Nephron (organoid): ENCODE data around the gene ADARB2.

Source experiments
- H3K27ac Mint-ChIP-seq, 3 experiments: 2 replicates each; pipeline ENCODE4 v1.8.0; 2020; ENCODE audit warnings: mixed read lengths in 3 of 3, mild to moderate bottlenecking in 2 of 3, moderate library complexity in 1 of 3
- H3K27me3 Mint-ChIP-seq: 2 replicates; pipeline ENCODE4 v1.8.0; 2021; ENCODE audit warnings: low read depth, mild to moderate bottlenecking, moderate library complexity, mixed read lengths
- H3K36me3 Mint-ChIP-seq: 2 replicates; pipeline ENCODE4 v1.8.0; 2020; ENCODE audit warnings: low read depth, mixed read lengths
- H3K4me1 Mint-ChIP-seq: 2 replicates; pipeline ENCODE4 v1.8.0; 2020; ENCODE audit warnings: mixed read lengths
- H3K4me3 Mint-ChIP-seq, 3 experiments: 2 replicates each; pipeline ENCODE4 v1.8.0; 2020; ENCODE audit warnings: mild to moderate bottlenecking in 3 of 3, mixed read lengths in 3 of 3, moderate library complexity in 2 of 3
- H3K9me3 Mint-ChIP-seq: 2 replicates; pipeline ENCODE4 v1.8.0; 2020; ENCODE audit warnings: mixed read lengths
- TF ChIP-seq, protein P1 (sequence below), 3 experiments: fragments of 200-600 bp; sonication (generic); IDR thresholded peaks; one replicate each; pipeline ENCODE4 v1.5.0; 2021; ENCODE audit warnings: antibody characterized with exemption in 3 of 3; ENCODE audit not compliant: unreplicated experiment in 3 of 3

The ADARB2 gene

DNA sequence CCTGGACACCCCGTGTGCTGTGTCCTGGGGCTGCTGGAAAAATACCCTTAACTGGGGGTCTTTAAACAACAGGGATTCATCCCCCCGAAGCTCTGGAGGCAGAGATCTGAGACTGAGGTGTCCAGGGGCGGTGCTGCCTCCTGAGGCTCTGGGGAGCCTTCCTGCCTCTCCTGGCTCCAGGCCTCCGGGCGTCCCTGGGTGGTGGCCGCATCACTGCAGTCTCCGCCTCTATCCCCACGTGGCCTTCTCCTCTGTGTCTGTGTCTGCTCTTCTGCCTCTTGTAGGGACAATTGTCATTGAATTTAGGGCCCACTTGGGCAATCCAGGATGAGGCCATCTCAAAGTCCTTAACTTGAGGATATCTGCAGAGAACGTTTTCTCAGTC lies 464.6 kb downstream of the ADARB2 start:
- H3K4me1 Mint-ChIP-seq = peaks cover 18% of the 10 kb centered on the region
- peaks cover 5% of the 10 kb centered on the region for H3K27me3 Mint-ChIP-seq
- no peak overlapping the region for H3K4me3 Mint-ChIP-seq
- TF ChIP-seq, protein P1, sequence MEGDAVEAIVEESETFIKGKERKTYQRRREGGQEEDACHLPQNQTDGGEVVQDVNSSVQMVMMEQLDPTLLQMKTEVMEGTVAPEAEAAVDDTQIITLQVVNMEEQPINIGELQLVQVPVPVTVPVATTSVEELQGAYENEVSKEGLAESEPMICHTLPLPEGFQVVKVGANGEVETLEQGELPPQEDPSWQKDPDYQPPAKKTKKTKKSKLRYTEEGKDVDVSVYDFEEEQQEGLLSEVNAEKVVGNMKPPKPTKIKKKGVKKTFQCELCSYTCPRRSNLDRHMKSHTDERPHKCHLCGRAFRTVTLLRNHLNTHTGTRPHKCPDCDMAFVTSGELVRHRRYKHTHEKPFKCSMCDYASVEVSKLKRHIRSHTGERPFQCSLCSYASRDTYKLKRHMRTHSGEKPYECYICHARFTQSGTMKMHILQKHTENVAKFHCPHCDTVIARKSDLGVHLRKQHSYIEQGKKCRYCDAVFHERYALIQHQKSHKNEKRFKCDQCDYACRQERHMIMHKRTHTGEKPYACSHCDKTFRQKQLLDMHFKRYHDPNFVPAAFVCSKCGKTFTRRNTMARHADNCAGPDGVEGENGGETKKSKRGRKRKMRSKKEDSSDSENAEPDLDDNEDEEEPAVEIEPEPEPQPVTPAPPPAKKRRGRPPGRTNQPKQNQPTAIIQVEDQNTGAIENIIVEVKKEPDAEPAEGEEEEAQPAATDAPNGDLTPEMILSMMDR (IDR thresholded peaks at IDR 0.05; ENCODE audit: unreplicated experiment in 3 of 3) = no peak
- H3K27ac Mint-ChIP-seq = no peak overlapping the region
- H3K9me3 Mint-ChIP-seq = peaks cover 7% of the 10 kb centered on the region
- H3K36me3 Mint-ChIP-seq = no peaks in the 10 kb centered on the region

DNA sequence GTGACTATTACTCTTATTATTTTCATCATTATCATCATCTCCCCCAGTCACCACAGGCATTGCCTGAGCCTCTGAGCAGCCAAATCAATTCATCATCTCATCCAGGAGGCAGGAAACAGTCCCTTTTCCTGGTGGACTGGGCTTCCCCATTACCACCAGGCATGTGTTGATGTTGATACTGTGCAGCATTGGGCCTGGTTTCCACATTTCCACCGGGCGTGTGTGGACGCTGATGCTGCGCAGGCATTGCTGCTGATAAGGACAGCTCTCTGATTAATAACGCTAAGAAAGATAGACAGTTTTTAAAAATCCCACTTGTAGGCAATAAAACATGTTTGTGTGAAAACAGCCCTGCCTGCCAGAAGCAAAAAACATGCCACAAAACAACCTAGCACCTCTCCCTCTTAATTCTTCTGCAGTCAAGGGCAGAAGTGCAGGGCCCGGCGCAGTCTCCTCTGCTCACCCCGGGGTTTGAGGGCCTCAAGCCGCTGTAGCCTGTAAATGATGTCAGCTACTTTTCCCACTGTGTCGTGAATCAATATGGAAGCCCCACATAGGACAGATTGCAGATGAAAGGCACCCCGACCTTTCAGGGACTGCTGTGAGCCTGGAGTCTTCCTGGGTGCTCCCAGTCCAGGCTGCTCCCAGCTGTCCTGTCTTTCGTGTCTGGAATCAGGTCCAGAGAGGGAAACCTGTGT lies 465.1 kb downstream of the ADARB2 start:
- Mint-ChIP-seq H3K9me3 (peaks cover 7% of the 10 kb centered on the region), H3K27me3 (peaks cover 5% of the 10 kb centered on the region), H3K27ac (no peak overlapping the region), H3K4me3 (no peak overlapping the region), H3K36me3 (no peaks in the 10 kb centered on the region), H3K4me1 (peaks cover 22% of the 10 kb centered on the region)
- TF ChIP-seq, protein P1 (IDR thresholded peaks at IDR 0.05; ENCODE audit: unreplicated experiment in 3 of 3) = no peak

DNA sequence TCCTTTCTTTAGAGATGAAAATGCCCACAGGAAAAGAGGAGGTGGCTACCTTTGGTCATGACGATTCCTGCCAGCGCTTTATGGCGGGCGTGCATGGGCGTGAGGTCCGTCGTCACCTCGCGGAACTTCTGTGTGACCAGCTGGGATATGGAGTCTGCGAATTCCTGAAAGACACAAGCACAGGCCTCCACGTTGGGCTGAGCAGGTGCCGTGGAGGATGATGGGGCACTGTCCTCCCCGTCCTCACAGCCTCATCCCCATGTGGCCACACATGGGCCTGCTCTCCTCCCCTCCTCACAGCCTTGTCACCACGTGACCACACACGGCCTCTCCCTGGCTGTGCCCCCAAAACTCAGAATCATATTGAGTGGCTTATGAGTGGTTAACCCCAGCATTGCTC lies 466.4 kb downstream of the ADARB2 start:
- no peaks in the 10 kb centered on the region for H3K9me3 Mint-ChIP-seq
- TF ChIP-seq, protein P1 (IDR thresholded peaks at IDR 0.05; ENCODE audit: unreplicated experiment in 3 of 3) = no peak
- no peak overlapping the region for H3K27ac Mint-ChIP-seq
- H3K36me3 Mint-ChIP-seq = no peaks in the 10 kb centered on the region
- peaks cover 5% of the 10 kb centered on the region for H3K27me3 Mint-ChIP-seq
- peaks cover 22% of the 10 kb centered on the region for H3K4me1 Mint-ChIP-seq
- H3K4me3 Mint-ChIP-seq = no peak overlapping the region

DNA sequence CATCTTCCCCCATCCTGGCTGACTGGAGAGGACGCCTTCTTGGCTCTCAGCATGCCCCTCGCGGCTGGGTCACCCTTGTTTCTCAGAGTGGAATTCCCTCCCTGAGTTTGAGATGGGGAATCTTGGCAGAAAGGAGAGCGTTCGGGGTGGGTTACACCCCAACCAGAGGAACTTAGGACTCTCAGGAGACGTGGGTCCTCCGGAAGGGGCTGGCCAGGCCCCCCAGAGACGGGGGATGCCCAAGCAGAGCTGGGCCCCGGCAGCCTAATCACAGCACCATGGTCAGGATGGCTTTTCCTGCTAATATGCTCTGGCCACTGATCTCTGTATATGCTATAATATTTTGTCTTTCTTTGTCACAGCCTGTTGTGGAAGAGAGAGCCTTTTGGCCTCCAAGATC lies 466.8 kb downstream of the ADARB2 start:
- peaks cover 22% of the 10 kb centered on the region for H3K4me1 Mint-ChIP-seq
- no peak overlapping the region for H3K4me3 Mint-ChIP-seq
- H3K36me3 Mint-ChIP-seq = no peaks in the 10 kb centered on the region
- H3K9me3 Mint-ChIP-seq = no peaks in the 10 kb centered on the region
- TF ChIP-seq, protein P1 (IDR thresholded peaks at IDR 0.05; ENCODE audit: unreplicated experiment in 3 of 3) = no peak
- H3K27ac Mint-ChIP-seq = no peak overlapping the region
- peaks cover 5% of the 10 kb centered on the region for H3K27me3 Mint-ChIP-seq

DNA sequence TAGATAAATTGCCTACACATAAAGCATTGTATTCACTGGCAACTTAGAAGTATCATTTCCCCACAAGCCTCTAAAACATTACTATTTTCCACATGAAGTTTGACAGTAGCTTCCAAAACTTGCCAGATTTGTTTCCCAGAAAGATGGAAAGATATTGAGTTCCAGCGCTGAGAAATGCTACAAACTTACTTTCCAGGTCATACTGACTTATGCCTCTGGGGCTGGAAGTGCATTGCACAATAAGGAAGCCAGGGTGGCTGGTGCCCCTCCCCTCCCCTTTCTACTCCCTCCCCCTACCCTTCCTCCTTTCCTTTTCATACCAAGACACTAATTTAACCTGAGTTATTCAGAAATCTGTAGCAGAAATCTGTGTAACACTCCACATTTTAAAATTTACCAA lies 468.5 kb downstream of the ADARB2 start:
- TF ChIP-seq, protein P1 (IDR thresholded peaks at IDR 0.05; ENCODE audit: unreplicated experiment in 3 of 3) = no peak
- no peak overlapping the region for H3K27ac Mint-ChIP-seq
- no peak overlapping the region for H3K4me3 Mint-ChIP-seq
- H3K27me3 Mint-ChIP-seq = peaks cover 5% of the 10 kb centered on the region
- no peaks in the 10 kb centered on the region for H3K36me3 Mint-ChIP-seq
- peaks cover 16% of the 10 kb centered on the region for H3K4me1 Mint-ChIP-seq
- H3K9me3 Mint-ChIP-seq = no peaks in the 10 kb centered on the region

DNA sequence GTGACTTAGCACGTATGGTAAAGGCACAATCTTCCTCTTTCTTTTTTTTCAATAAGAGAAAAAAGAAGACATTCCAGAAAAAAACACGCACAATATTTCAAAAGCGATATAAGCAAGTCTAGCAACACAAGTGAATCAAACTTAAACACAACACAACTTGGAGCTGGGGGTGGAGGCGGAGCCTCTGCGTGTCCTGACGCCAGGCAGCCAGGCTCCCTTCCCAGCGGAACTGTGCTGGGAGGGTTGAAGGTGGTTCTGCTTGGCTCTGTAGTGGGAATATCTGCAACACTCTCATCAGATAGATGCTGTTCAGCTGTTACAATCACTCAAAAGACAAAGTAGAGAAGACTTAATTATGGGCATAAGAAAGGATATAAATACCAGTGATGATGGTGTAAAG lies 469.8 kb downstream of the ADARB2 start:
- TF ChIP-seq, protein P1 (IDR thresholded peaks at IDR 0.05; ENCODE audit: unreplicated experiment in 3 of 3) = no peak
- peaks cover 16% of the 10 kb centered on the region for H3K4me1 Mint-ChIP-seq
- H3K9me3 Mint-ChIP-seq = no peaks in the 10 kb centered on the region
- no peak overlapping the region for H3K27ac Mint-ChIP-seq
- peaks cover 5% of the 10 kb centered on the region for H3K27me3 Mint-ChIP-seq
- no peaks in the 10 kb centered on the region for H3K36me3 Mint-ChIP-seq
- H3K4me3 Mint-ChIP-seq = no peak overlapping the region
